NCI-H1092 (cell line): Measurements from ENCODE around the gene ATP11B.

Experiments
- DNase-seq: peaks from one replicate; lab custom pipeline; 2025; lab: John Stamatoyannopoulos, UW

Gene ATP11B

GRCh38 chr3:182910936-182911781, 117.9 kb downstream of the ATP11B start:
- DNase-seq, result no peak

- no peak for DNase-seq
These were observed 118.4 kb downstream of the ATP11B start for GRCh38 chr3:182911782-182912111.

DNA sequence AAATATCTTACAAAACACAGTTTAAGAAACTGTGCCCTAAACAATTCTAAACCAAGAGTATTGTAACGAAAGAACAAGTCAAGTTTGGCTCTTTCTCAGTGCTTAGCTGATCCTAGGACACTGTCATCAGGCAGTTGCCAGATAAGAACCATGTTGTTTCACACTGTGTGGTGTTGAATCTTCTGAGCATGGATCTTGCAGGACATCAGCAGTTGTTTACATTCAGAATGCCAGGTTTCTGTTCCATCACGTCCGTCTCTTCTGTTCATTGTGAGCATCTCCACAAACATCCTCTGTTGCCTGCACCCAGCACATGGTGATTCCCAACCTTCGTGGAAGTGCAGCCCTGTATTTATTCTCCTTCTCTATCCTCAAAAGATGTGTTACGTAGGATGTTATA, 119.2 kb downstream of the ATP11B start:
- DNase-seq, result no peak

DNA sequence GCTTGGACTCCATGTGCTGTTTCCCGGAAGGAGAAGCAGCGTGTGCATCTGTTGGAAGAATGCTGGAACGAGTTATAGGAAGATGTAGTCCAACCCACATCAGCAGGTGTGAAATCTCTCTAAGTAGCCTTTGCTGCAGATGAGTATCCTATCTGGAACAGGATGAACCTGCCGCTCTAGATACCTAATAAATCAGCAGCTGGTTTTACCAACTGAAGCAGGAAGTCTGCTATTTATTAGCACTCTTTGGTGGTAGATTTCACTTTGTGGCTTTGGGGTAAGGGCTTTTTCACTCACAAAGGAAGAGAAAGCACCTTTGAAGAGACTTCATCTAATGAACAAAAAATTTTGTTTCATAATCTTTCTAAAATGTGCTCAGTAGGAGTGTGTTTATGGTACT, 120.6 kb downstream of the ATP11B start:
- DNase-seq, result no peak

- no peak for DNase-seq
These were observed 121.0 kb downstream of the ATP11B start for GRCh38 chr3:182914341-182914740.

GRCh38 chr3:182917134-182917533, 123.8 kb downstream of the ATP11B start:
- DNase-seq, result no peak

DNA sequence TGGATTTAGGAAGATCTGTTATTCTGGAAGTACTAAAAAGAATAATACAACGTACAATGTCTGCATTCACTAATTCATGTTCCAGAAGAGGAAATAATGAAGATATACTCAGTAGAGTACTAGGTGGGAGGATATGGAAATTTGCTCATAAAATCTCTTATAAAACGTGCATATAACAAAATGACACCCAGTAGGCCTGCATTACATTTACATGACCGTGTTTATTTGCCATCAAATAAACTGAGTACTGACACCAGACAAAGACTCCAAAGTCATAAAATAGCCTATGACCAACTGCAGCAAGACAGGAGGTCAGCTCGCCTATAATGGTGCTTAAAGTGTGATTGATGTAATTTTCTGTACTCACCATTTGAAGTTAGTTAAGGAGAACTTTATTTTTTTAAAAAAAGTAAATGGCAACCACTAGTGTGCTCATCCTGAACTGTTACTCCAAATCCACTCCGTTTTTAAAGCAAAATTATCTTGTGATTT, 126.6 kb downstream of the ATP11B start:
- DNase-seq, result no peak

DNA sequence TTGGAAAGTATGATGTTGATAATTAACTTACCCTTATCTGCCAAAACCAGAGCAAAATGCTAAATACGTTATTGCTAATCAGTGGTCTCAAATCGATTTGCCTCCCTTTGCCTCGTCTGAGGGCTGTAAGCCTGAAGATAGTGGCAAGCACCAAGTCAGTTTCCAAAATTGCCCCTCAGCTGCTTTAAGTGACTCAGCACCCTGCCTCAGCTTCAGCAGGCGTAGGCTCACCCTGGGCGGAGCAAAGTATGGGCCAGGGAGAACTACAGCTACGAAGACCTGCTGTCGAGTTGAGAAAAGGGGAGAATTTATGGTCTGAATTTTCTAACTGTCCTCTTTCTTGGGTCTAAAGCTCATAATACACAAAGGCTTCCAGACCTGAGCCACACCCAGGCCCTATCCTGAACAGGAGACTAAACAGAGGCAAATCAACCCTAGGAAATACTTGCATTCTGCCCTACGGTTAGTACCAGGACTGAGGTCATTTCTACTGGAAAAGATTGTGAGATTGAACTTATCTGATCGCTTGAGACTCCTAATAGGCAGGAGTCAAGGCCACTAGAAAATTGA, 127.3 kb downstream of the ATP11B start:
- DNase-seq, result no peak

- no peak for DNase-seq
These were observed 128.5 kb downstream of the ATP11B start for GRCh38 chr3:182921665-182922355.

DNA sequence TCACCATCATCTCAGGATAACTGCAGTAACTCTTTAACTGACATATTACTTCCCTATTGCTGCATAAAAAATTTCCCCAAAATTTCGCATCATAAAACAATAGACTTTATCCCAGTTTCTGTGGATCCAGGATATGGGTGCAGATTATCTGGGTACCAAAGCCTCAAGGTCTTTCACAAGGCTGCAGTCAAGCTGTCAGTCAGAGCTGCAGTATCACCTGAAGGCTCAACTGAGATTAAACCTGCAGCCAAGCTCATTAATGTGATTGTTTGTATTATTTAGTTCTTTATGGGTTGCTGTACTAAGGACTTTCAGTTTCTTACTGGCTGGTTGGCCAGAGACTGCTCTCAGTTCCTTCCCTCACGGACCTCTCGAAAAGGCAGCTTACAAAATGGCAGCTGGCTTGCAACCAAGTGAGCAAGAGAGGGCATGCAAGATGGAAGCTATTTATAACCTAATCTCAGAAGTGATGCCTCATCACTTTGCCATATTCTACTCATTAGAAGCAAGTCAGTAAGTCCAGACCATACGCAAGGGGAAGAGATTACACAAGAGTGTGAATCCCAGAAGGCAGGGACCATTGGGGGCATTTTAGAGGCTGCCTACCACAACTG, 132.1 kb downstream of the ATP11B start:
- no peak for DNase-seq

DNA sequence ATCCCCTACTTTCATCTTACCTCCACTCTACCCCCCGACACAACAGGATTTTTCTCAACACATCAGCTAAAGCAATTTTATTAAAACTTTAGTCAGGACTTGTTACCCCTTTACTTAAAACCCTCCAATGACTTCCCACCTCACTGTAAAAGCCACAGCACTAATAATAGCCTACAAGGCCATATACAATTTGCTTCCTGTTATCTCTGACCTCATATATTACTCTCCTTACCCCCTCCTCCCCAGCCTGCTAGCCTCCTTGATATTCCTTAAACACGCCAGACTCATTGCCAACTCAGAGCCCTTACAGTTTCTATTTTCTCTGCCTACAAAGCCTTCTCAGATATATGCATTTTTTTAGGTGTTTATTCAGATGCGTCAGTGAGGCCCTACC, 132.6 kb downstream of the ATP11B start:
- no peak for DNase-seq

DNA sequence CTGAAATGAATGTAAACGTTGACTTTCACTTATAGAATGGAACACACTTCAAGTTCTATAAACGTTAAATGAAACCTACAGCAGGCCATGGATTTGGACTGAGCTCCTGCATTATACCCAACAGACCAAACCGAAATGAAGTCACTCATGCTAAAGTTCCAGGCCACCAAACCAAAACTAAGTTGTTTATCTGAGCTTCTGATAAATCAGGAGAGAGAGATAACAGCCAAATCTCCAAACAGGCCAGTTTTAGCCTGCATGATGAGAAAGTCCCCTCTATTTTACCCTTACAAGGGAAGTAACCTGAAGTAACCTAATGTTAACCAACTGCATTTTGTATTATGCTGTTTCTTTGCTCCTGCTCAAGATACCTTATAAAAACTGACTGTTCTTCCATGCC, 142.5 kb downstream of the ATP11B start:
- DNase-seq, result no peak

DNA sequence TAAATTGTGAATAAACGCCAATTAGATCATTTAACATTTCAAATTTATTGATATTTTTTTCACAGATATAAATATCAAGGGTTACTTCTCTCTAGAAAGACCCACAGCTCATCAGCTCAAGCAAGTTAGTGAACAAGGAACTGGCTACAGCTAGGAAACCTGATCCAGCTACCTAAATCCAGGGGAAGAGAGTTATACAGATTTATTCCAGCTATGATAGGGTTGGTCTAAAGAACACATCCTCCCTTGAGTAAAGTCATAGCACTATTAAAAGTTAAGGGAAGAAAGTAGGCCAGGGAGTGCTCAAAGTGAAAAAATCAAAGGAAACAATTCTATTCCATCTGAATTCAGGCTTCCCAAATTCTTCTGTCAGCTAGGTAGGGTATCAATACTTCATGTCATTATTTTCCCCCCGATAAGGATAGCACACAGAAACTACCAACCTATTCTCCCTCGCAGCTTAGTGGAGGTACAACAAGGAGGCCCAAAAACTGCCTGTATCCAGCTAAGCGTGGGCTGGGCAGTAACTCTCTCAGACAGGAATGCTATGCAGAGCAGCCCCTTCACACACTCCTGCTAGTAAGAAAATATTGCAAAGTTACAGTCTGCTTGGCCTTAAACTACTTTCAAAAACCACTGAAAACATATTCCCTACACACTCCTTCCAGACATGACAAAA, 143.1 kb downstream of the ATP11B start:
- DNase-seq, result no peak

DNA sequence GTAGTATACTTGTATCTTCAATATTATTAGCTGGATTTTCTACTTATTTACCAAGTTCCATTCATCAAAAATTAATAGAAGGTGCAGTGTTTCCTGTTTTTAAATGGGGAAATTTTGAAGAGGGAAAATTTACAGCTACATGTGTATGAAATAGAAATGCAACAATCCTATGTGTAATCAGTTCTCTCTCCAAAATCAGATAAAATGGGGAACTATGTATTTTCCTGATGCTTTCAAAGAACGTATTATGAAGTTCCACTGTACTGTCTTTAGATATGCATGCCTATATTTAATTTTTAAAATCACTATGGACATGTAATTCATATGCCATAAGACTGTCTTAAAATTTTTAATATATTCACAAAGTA, 143.6 kb downstream of the ATP11B start:
- no peak for DNase-seq

GRCh38 chr3:182937293-182938051, 144.2 kb downstream of the ATP11B start:
- DNase-seq, result no peak

DNA sequence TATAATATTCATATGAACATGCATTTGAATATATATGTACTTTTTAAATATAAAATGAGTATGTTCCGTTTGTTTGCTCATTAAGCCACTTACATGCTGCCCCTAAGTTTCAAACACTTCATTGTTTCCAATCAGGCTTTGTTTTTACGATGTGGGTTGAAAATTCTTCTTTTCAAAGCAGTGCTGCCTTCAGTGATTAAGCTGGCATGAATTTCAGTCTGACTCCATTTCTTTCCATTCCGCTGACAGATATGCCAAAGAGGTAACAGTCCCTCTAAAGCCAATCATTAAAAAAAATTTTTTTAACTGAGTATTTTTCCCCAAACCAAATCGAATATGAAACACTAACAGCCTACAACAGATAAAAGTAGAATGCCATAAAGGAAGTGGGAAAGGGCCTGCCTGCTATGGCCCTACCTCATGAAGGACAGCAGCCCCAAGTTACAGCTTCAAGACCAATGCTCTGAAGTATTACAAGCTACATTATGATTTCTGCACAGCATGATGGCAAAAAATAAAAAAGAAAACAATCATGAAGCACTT, 147.0 kb downstream of the ATP11B start:
- DNase-seq, result no peak

DNA sequence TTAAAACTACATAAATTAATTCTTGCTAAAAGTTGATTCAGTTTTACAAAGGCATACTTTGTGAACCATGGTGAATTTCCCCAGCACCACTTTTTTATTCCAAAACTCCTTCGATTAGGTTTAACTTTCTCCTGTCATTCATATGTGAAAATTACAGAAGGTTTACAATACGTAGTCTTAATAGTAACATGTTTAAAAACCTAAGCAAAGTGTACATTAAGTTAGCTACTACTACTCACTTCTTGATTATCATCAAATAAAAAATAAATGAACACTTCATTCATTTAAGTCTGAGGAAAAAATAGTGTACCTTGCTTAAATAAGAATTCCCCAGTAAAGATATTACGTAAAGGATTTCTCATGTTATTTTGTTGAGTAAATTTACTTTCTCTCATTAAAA, 148.4 kb downstream of the ATP11B start:
- no peak for DNase-seq

DNA sequence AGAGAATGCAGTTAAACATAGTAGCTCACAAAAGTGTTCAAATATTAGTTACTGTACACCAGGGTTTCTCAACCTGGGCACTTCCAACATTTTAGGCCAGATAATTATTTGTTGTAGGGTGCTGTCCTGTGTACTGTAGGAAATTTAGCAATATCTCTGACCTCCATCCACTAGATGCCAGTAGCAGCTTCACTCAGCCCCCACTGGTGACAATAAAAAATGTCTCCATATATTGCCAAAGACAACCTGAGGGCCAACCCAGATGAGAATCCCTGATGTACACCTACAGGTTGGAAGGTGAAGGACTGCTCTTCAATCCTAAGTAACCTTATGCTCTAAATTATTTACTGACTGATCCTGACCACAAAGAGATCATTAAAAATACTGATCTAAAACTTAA, 154.6 kb downstream of the ATP11B start:
- no peak for DNase-seq

DNA sequence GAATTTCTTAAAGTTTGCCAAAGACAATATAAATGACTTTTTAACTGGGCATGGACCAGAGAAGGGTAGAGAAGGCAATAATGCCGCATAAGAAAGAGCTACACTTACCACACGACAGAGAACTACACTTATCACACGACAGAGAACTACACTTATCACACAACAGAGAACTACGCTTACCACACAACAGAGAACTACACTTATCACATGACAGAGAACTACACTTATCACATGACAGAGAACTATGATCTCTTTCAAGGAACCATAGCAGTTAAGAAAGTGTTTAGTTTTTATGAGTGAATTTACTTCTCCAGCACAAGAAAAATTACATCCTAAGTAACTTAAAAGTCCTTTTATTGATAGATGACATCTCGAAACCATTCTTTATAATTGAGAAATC, 155.0 kb downstream of the ATP11B start:
- DNase-seq, result no peak

DNA sequence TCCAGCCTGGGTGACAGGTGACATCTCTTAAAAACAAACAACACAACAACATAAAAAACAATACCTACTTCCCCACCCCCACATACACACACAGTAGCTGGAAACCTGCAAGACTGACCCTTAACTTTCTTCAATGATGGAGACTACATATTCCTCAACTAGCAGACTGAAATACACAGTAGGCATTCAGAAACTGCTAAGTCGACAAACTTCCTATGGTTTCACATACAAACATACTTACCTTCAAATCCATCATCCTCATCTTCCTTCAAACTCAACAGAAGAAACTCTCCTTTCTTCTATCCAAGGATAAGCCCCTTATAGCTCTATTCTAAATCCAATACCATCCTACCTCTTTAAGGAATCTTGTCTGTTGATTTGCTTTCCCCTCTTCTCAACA, 156.4 kb downstream of the ATP11B start:
- DNase-seq, result no peak

GRCh38 chr3:182954553-182955235, 161.4 kb downstream of the ATP11B start:
- DNase-seq, result no peak
